HepG2 (cell line): Measurements from ENCODE around the gene ASF1B. TPM values are rescaled to one million over a fixed set of nuclear protein-coding genes. Genes with fewer than 3 reads are reported as not detected.

Source experiments
- FLYWCH1 ChIP-seq: sonication (generic); formaldehyde crosslinking; IDR thresholded peaks from 2 replicates; pipeline ENCODE4 v1.8.1; 2023; ENCODE audit warnings: mild to moderate bottlenecking, missing genetic modification reagents
- KDM2A ChIP-seq: sonication (generic); formaldehyde crosslinking; IDR thresholded peaks from 2 replicates; pipeline ENCODE4 v1.4.0; 2020; ENCODE audit warnings: low read depth, missing genetic modification reagents, borderline replicate concordance
- MED1 ChIP-seq: sonication (generic); formaldehyde crosslinking; IDR thresholded peaks from 2 replicates; pipeline ENCODE4 v1.4.0; 2020; ENCODE audit warnings: missing genetic modification reagents
- MEIS2 ChIP-seq: sonication (generic); formaldehyde crosslinking; IDR thresholded peaks from 2 replicates; pipeline ENCODE4 v1.9.0; 2021; ENCODE audit warnings: mild to moderate bottlenecking, missing genetic modification reagents
- MTA1 ChIP-seq: sonication (generic); formaldehyde crosslinking; IDR thresholded peaks from 2 replicates; pipeline ENCODE4 v1.4.0; 2020; ENCODE audit warnings: missing genetic modification reagents, mild to moderate bottlenecking, borderline replicate concordance
- NR2C2 ChIP-seq: sonication (generic); formaldehyde crosslinking; IDR thresholded peaks from 2 replicates; pipeline ENCODE4 v1.4.0; 2020; ENCODE audit warnings: missing genetic modification reagents, mild to moderate bottlenecking, moderate library complexity, borderline replicate concordance
- PHF20 ChIP-seq: sonication (generic); formaldehyde crosslinking; IDR thresholded peaks from 2 replicates; pipeline ENCODE4 v1.5.0; 2020; ENCODE audit warnings: mild to moderate bottlenecking, missing genetic modification reagents
- POGZ ChIP-seq: sonication (generic); formaldehyde crosslinking; IDR thresholded peaks from 2 replicates; pipeline ENCODE4 v1.4.0; 2020; ENCODE audit warnings: mild to moderate bottlenecking, missing genetic modification reagents
- TIGD3 ChIP-seq: sonication (generic); formaldehyde crosslinking; IDR thresholded peaks from 2 replicates; pipeline ENCODE4 v1.5.1; 2020; ENCODE audit warnings: mild to moderate bottlenecking, missing genetic modification reagents, borderline replicate concordance
- ZBTB7B ChIP-seq: sonication (generic); formaldehyde crosslinking; IDR thresholded peaks from 2 replicates; pipeline ENCODE4 v1.4.0; 2020; ENCODE audit warnings: missing genetic modification reagents
- ZFP37 ChIP-seq: sonication (generic); formaldehyde crosslinking; IDR thresholded peaks from 2 replicates; pipeline ENCODE4 v1.4.0; 2020; ENCODE audit warnings: missing genetic modification reagents, borderline replicate concordance
- ZNF451 ChIP-seq: sonication (generic); formaldehyde crosslinking; IDR thresholded peaks from 2 replicates; pipeline ENCODE4 v1.5.0; 2020; ENCODE audit warnings: mild to moderate bottlenecking, missing genetic modification reagents
- ZNF563 ChIP-seq: sonication (generic); formaldehyde crosslinking; IDR thresholded peaks from 2 replicates; pipeline ENCODE4 v1.8.0; 2022; ENCODE audit warnings: mild to moderate bottlenecking, moderate library complexity, missing genetic modification reagents
- ZNF75D ChIP-seq: sonication (generic); formaldehyde crosslinking; IDR thresholded peaks from 2 replicates; pipeline ENCODE4 v1.8.1; 2023; ENCODE audit warnings: missing genetic modification reagents, mild to moderate bottlenecking, borderline replicate concordance
- ZNF891 ChIP-seq: sonication (generic); formaldehyde crosslinking; IDR thresholded peaks from 2 replicates; pipeline ENCODE4 v1.5.0; 2020; ENCODE audit warnings: mild to moderate bottlenecking, missing genetic modification reagents
- polyA plus RNA-seq, 8 experiments: library from polyadenylated mRNA; depleted of rRNA in 3 of 8; stranded (reverse) in 7 of 8; unstranded in 1 of 8; fragments of >200 nt; fragmentation: Illumina TruSeq in 4 of 8; extraction: Trizol in 4 of 8; gene quantifications; 2 replicates each; pipeline versions ENCODE4 v1.2.1 to v1.2.3, GENCODE V29; 2011 to 2016; ENCODE audit warnings: low read depth in 4 of 8, missing spikeins in 1 of 8, mixed read lengths in 1 of 8; ENCODE audit not compliant: insufficient read depth in 1 of 8
- total RNA-seq, 5 experiments: library from RNA; depleted of rRNA; stranded (reverse); fragments of >200 nt; fragmentation: Illumina TruSeq; extraction: Trizol; gene quantifications; 2 replicates each; pipeline ENCODE4 v1.2.3, GENCODE V29; 2016; ENCODE audit warnings: low read depth in 1 of 5
- TF ChIP-seq, protein P1 (sequence below): sonication (generic); formaldehyde crosslinking; IDR thresholded peaks from 2 replicates; pipeline ENCODE4 v1.5.0; 2020; ENCODE audit warnings: missing genetic modification reagents
- TF ChIP-seq, protein P2 (sequence below): sonication (generic); formaldehyde crosslinking; IDR thresholded peaks from 2 replicates; pipeline ENCODE4 v1.5.0; 2020; ENCODE audit warnings: missing genetic modification reagents, mild to moderate bottlenecking, borderline replicate concordance
- TF ChIP-seq, protein P3 (sequence below): sonication (generic); IDR thresholded peaks from 2 replicates; pipeline ENCODE4 v1.6.1; 2016; ENCODE audit warnings: low read depth, borderline replicate concordance
- TF ChIP-seq, protein P4 (sequence below): sonication (generic); formaldehyde crosslinking; IDR thresholded peaks from 2 replicates; pipeline ENCODE4 v1.5.0; 2020; ENCODE audit warnings: missing genetic modification reagents, mild to moderate bottlenecking, borderline replicate concordance
- TF ChIP-seq, protein P5 (sequence below): sonication (generic); formaldehyde crosslinking; IDR thresholded peaks from 2 replicates; pipeline ENCODE4 v1.8.1; 2023; ENCODE audit warnings: mild to moderate bottlenecking, missing genetic modification reagents

Gene ASF1B
- total and polyA plus RNA-seq, 2 of the 13 experiments (the other 11 are each of a cell fraction or from before 2014, with no cell fraction given) = 18.2 to 24.8 TPM

GRCh38 chr19:14118165-14119051 lies 18.0 kb downstream of the ASF1B start (continued):
- TF ChIP-seq, protein P1, sequence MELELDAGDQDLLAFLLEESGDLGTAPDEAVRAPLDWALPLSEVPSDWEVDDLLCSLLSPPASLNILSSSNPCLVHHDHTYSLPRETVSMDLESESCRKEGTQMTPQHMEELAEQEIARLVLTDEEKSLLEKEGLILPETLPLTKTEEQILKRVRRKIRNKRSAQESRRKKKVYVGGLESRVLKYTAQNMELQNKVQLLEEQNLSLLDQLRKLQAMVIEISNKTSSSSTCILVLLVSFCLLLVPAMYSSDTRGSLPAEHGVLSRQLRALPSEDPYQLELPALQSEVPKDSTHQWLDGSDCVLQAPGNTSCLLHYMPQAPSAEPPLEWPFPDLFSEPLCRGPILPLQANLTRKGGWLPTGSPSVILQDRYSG = 0 out of 2 replicates have a peak, but pooled peaks have one; percentile 24
- TF ChIP-seq ZNF891 (CRISPR knock-in tag) = peak; percentile 67; the same call in 1 of the 2 replicates
- peak; percentile 96 for TF ChIP-seq NR2C2 (CRISPR knock-in tag)
- TF ChIP-seq, protein P2, sequence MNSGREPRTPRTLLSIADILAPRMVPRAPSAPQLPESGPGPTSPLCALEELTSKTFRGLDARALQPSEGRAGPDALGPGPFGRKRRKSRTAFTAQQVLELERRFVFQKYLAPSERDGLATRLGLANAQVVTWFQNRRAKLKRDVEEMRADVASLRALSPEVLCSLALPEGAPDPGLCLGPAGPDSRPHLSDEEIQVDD = 0 out of 2 replicates have a peak, but pooled peaks have one; percentile 62
- TF ChIP-seq MTA1 (CRISPR knock-in tag) = peak; percentile 27; the same call in 1 of the 2 replicates
- TF ChIP-seq ZNF75D = no peak
- TF ChIP-seq, protein P3, sequence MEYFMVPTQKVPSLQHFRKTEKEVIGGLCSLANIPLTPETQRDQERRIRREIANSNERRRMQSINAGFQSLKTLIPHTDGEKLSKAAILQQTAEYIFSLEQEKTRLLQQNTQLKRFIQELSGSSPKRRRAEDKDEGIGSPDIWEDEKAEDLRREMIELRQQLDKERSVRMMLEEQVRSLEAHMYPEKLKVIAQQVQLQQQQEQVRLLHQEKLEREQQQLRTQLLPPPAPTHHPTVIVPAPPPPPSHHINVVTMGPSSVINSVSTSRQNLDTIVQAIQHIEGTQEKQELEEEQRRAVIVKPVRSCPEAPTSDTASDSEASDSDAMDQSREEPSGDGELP = no peak
- TF ChIP-seq, protein P4, sequence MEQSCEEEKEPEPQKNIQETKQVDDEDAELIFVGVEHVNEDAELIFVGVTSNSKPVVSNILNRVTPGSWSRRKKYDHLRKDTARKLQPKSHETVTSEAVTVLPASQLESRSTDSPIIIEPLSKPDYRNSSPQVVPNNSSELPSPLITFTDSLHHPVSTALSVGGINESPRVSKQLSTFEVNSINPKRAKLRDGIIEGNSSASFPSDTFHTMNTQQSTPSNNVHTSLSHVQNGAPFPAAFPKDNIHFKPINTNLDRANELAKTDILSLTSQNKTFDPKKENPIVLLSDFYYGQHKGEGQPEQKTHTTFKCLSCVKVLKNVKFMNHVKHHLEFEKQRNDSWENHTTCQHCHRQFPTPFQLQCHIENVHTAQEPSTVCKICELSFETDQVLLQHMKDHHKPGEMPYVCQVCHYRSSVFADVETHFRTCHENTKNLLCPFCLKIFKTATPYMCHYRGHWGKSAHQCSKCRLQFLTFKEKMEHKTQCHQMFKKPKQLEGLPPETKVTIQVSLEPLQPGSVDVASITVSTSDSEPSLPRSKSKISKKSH (CRISPR knock-in tag) = 0 out of 2 replicates have a peak, but pooled peaks have one; percentile 63
- TF ChIP-seq ZNF451 (CRISPR knock-in tag) = no peak
- 0 out of 2 replicates have a peak, but pooled peaks have one; percentile 29 for TF ChIP-seq ZFP37 (CRISPR knock-in tag)
- TF ChIP-seq POGZ (CRISPR knock-in tag) = 0 out of 2 replicates have a peak, but pooled peaks have one; percentile 17
- TF ChIP-seq KDM2A (CRISPR knock-in tag) = peak; percentile 41; the same call in 1 of the 2 replicates
- TF ChIP-seq PHF20 (CRISPR knock-in tag) = peak; percentile 60; the same call in 1 of the 2 replicates
- TF ChIP-seq ZBTB7B (CRISPR knock-in tag) = peak; percentile 20; the same call in 1 of the 2 replicates
- TF ChIP-seq MEIS2 (CRISPR knock-in tag) = peak; percentile 15; the same call in 1 of the 2 replicates
- peak; percentile 51 for TF ChIP-seq MED1
- no peak for TF ChIP-seq FLYWCH1 (CRISPR knock-in tag)
- TF ChIP-seq, protein P5, sequence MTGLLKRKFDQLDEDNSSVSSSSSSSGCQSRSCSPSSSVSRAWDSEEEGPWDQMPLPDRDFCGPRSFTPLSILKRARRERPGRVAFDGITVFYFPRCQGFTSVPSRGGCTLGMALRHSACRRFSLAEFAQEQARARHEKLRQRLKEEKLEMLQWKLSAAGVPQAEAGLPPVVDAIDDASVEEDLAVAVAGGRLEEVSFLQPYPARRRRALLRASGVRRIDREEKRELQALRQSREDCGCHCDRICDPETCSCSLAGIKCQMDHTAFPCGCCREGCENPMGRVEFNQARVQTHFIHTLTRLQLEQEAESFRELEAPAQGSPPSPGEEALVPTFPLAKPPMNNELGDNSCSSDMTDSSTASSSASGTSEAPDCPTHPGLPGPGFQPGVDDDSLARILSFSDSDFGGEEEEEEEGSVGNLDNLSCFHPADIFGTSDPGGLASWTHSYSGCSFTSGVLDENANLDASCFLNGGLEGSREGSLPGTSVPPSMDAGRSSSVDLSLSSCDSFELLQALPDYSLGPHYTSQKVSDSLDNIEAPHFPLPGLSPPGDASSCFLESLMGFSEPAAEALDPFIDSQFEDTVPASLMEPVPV = 0 out of 2 replicates have a peak, but pooled peaks have one; percentile 25
- TF ChIP-seq TIGD3 (CRISPR knock-in tag) = no peak
- peak; percentile 51; the same call in 1 of the 2 replicates for TF ChIP-seq ZNF563
